AG04449 (cell line): Measurements from ENCODE around the gene FAM168A.

Experiments used
- CTCF ChIA-PET: fragments of 350-600 bp; formaldehyde crosslinking; extraction: SDS; loops from one replicate; lab custom pipeline; 2021; ENCODE audit warnings: antibody characterized with exemption; lab: Yijun Ruan, JAX
- POLR2A ChIA-PET: fragments of 400-600, 350-600 bp; formaldehyde crosslinking; extraction: SDS; loops from one replicate; lab custom pipeline; 2020; ENCODE audit warnings: antibody characterized with exemption, inconsistent platforms; lab: Yijun Ruan, JAX
- DNase-seq: peaks from one replicate; pipeline ENCODE4 v3.0.0-alpha.2; 2010; ENCODE audit warnings: low read depth, low spot score
- H3K4me3 ChIP-seq: 2 replicates; pipeline ENCODE4 v1.5.1; 2011; ENCODE audit warnings: low read depth, mild to moderate bottlenecking, control low read depth, low read length
- CTCF ChIP-seq: IDR thresholded peaks from one replicate; pipeline ENCODE4 v1.5.1; 2011; ENCODE audit warnings: mild to moderate bottlenecking, moderate library complexity, low read length, control low read depth, inconsistent platforms; ENCODE audit not compliant: insufficient read depth; ENCODE audit errors: missing control alignments

FAM168A gene

GRCh38 chr11:73542175-73542574 is 55.7 kb downstream of the FAM168A start:
- DNase-seq, result no peak
- H3K4me3 ChIP-seq, result no peak overlapping the region
- CTCF ChIA-PET, result no interaction called here
- POLR2A ChIA-PET, result no interaction called here
- no peak for TF ChIP-seq CTCF

- ChIA-PET CTCF (interaction anchor here (1.1 kb wide), 1 partner anchor 10 kb away, joined by 3 read pairs; no protein-coding TSS in a partner anchor), POLR2A (no interaction called here)
Observed at GRCh38 chr11:73539506-73540084, 58.3 kb downstream of the FAM168A start.

GRCh38 chr11:73538381-73538872 is 59.5 kb downstream of the FAM168A start:
- POLR2A ChIA-PET, result no interaction called here
- no peak overlapping the region for H3K4me3 ChIP-seq
- no peak for TF ChIP-seq CTCF
- CTCF ChIA-PET, result no interaction called here
- DNase-seq, result no peak

More at GRCh38 chr11:73539506-73540084, 58.3 kb downstream of the FAM168A start:
- no peak for TF ChIP-seq CTCF
- no peak for DNase-seq
- H3K4me3 ChIP-seq, result no peak overlapping the region

- ChIA-PET POLR2A (no interaction called here), CTCF (no interaction called here)
- H3K4me3 ChIP-seq, result no peak overlapping the region
- TF ChIP-seq CTCF, result no peak
- no peak for DNase-seq
Observed at GRCh38 chr11:73537969-73538368, 59.9 kb downstream of the FAM168A start.

- CTCF ChIA-PET, result no interaction called here
- DNase-seq, result no peak
Observed at GRCh38 chr11:73536961-73537360, 61.0 kb downstream of the FAM168A start.

GRCh38 chr11:73532310-73532709 is 65.6 kb downstream of the FAM168A start:
- no peak for DNase-seq
- POLR2A ChIA-PET, result no interaction called here
- no peak overlapping the region for H3K4me3 ChIP-seq
- CTCF ChIA-PET, result no interaction called here
- TF ChIP-seq CTCF, result no peak

More at GRCh38 chr11:73536961-73537360, 61.0 kb downstream of the FAM168A start:
- H3K4me3 ChIP-seq, result no peak overlapping the region
- POLR2A ChIA-PET, result no interaction called here
- no peak for TF ChIP-seq CTCF
